NCI-H748 treated with DMSO at 0.1 percent for 48 hours (cell line): ENCODE results near the gene WBP1L.
"Not testable (repeated sequence)": the region's sequence is repeated elsewhere in the genome, so short reads cannot be mapped to it uniquely, and the experiment has no call there.

Experiments used
- DNase-seq: peaks from one replicate; lab custom pipeline; 2025; lab: John Stamatoyannopoulos, UW

Gene WBP1L

DNA sequence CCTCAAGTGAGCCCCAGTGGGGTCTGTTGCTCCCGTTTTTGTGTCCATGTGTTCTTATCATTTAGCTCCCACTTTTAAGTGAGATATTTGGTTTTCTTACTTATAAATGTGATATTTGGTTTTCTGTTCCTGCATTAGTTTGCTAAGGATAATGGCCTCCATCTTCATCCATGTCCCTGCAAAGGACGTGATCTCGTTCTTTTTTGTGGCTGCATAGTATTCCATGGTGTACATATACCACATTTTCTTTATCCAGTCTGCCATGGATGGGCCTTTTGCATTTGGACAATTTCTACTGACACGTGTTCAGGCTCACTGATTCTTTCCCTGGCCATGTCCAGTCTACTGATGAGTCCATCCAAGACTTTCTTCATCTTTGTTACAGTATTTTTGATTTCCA lies 19.8 kb upstream of the WBP1L start:
- DNase-seq, result no peak

DNA sequence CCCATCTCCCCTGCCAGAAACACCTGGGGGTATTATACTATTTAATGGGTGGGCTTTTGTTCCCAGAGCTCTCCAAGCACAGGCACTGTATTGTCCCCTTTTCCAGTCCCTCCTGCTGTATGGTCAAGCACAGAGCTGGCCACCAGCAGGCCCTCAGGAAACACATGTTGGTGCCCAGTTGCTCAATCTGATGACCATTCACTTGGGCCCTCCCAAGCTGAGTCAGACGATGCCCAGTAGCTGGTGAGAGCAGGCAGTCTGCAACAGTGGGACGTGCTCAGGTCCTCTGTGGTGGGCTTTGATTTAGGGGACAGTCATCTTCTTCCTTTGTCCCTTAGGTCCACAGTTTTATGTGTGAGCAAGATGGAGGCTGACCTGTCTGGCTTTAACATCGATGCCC lies 17.5 kb upstream of the WBP1L start:
- DNase-seq, result no peak

DNA sequence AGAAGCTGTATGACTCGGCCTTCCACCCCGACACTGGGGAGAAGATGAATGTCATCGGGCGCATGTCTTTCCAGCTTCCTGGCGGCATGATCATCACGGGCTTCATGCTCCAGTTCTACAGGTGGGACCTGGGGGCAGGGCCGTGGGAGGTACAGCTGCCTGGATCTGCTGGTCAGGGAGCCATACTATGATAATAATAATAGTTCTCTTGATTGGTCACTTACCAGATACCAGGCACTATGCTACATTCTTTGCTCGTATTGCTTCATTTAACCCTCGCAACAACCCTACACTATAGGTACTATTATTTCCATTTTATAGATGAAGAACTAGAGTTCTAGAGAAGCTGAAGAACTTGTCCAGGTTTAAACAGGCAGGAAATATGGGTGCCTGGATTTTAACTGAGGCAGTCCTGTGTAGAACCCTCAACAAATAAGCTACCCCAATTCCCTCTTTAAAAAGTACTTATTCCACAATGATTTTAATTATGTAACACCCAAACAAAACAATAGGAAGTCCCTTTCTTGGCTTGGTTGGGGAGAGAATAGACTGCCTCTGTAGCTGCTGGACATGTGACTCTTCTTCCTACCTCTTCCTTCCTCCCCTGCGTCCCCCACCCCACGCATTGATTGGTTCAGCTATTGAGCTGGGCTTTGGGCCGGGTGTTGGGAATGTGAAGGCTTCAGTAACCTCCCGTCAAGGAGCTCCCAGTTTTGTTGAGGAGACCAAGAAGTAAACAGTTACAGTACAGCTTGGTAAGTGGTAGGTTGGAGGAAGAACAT lies 16.5 kb upstream of the WBP1L start:
- DNase-seq, result no peak

DNA sequence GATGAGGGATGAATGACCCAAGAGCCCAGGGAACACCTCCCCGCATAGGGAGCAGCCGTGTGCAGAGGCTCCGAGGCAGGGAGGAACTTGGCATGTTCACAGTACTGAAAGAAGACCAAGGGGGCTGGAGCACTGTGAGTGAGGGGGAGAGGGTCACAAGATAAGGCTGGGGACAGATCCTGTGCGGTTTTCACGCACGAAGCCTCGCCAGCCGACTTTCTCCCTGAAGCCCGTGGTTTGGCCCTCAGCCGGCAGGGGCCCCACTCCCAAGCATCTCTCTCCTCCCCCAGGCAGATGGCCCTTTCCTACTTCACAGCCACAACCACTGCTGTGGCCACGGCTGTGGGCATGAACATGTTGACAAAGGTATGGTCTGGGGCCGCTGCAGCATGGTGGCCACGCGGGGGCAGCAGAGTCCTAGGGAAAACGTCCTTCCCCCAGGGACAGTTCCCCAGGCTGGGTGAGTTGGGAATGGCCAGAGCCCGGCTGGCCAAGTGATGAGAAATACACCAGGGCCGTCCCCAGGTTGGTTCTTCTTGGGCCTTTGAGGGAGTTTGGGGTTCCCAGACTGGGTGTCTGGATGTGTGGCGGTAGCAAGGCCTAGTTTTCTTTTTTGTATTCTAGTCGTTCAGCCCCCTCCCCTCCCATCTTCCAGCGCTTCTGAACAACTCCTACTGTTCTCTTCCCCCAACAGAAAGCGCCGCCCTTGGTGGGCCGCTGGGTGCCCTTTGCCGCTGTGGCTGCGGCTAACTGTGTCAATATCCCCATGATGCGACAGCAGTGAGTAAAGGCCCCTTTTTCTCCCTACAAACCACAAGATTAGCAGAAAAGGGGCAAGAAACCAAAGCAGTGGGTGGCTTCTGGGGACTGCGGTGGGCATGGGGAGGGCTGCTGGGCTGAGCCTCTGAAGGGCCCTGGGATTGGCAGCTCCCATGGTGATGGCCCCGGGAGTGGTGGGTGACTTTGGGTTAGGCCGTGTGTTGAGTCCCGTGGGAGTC lies 14.4 kb upstream of the WBP1L start:
- no peak for DNase-seq

DNA sequence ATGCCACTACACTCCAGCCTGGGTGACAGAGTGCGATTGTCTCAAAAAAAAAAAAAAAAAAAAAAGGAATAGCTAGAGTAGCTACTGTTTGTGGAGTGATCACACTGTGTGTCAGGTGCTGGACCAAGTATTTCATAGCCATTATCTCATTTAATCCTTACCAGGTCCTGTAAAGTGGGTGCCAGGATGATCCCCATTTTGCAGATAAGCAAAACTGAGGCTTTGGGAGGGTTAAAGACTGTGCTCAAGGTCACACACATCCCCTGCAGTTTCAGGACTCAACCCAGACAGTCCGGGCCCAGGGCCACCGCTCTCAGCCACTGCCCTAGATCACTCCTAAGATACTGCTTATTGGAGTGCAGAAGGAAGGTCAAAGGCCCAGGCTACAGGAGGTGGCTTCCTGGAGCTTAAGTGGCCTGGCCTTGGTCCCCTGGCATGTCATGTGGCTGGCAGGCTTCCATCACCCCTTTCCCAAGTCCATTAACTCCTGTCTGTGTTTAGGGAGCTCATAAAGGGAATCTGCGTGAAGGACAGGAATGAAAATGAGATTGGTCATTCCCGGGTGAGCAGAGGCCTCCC lies 12.4 kb upstream of the WBP1L start:
- no peak for DNase-seq

DNA sequence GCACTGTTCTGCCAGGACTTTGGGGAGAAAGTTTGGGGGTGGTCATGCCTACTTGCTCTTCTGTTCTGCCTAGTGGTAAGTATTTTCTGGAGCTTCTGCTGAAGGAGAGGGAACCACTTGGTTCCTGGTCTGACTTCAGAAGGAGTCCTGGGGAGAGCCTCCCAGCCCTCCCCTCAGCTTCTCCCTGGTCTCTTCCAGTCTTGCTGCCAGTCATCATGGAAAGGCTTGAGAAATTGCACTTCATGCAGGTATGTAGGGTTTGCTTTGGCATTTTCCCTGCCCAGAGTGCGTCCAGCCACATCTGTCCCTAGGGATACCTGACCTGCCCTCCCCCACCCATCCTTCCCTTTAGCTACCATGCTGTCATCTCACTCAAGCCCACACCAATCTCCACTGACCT lies 11.1 kb upstream of the WBP1L start:
- DNase-seq, result no peak

DNA sequence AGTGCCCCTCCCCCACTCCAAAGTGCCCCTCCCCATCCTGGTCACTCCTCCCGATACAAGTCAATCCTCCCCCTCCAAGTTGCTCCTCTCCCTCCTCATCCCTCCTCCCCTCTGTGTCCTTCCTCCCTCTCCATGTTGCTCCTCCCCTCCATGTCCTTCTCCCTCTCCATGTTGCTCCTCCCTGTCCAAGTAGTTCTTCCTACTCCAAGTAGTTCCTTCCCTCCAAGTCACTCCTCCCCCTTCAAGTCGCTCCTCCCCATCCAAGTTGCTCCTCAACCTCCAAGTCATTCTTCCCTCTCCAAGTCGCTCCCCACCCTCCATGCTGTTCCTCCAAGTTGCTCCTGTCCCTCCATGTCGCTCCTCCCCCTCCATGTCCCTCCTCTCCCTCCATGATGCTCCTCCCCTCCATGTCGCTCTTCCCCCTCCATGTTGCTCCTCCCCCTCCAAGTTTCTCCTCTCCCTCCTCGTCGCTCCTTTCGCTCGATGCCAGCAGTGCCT lies 8.6 kb upstream of the WBP1L start:
- no peak for DNase-seq

DNA sequence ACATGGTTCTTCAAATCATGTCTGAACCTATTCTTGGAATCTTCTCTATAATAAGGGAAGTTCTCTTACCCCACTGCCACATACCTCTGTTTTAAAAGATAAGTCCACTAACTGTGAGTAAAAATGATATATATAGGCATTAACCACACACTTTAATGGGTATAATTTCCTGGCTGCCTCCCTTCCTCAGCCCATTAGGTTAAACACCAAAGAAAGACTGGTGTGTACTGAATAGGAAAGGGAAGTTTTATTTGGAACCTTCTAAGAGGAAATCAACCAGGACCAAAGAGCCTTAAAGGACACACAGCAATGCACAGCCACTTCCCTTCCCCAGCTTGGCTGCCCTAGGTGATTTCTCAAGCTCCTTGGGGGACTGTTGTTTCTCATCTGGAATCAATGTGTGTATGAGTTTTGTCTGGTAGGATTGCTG lies 5.0 kb upstream of the WBP1L start:
- DNase-seq, result no peak

DNA sequence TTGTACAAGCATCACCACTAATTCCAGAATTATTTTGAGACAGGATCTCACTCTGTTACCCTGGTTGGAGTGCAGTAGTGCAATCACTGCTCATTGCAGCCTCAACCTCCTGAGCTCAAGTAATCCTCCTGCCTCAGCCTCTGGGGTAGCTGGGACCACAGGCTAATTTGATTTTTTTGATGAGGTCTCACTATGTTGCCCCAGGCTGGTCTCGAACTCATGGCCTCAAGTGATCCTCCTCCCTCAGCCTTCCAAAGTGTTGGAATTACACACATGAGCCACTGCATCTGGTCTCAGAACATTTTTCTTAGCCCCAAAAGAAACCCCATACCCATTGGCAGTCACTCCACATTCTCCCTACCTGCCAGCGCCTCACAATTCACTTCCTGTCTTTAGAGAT lies 3.5 kb upstream of the WBP1L start:
- no peak for DNase-seq

DNA sequence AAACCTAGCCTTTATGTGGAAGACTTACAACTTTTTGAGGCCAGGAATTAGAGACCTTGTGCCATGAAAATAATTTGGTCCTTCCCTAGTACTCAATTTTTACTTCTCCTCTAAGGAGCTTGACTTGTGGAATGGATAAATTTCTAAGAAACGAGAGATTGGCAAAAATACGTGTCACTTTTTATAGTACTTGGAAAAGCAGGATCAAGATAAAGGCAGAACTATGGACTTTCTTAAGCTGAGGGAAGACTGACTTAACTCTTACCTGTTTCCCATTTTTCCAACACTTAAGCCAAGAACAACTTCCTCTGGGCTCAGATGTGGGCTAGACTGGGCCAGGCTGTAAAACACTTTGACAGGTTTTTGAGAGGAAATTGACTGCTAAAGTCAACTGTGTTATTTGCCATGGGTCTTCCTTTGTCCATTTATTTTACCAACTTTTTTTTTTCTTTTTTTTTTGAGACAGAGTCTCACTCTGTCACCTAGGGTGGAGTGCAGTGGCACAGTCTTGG lies 2.0 kb upstream of the WBP1L start:
- no peak for DNase-seq

DNA sequence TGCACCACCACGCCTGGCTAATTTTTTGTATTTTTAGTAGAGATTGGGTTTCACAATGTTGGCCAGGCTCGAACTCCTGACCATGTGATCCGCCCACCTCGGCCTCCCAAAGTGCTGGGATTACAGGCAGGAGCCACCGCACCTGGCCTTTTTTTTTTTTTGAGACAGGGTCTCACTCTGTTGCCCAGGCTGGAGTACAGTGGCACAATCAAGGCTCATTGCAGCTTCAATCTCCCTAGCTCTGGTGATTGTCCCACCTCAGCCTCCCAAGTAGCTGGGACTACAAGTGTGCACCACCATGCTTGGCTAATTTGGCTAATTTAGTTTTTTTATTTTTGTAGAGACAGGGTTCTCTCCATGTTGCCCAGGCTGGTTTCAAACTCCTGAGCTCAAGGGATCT lies 1.4 kb upstream of the WBP1L start:
- DNase-seq, result not testable (repeated sequence)

DNA sequence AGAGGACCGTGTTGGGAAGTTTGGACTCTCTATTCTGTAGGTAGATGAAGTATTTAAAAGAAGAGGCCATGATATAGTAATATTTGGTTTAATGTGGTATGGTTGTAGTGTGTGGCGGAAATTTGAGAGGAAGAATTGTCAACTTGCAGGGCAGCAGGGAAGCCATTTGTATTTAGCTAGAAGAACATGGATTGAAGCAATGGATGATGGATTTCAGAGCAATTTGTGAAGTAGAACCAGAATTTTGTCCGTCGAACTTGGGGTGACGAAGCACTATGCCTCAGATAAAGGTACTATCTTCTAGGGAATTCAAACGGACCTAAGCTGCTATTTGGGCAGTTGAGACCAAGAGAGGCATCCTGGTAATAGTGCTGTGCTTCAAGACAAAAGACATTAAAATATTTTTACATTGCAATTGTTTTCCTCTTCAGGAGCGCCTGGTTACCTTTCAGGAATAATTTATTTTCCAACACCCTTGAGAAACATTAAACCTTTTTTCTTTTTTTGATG lies 615 bp upstream of the WBP1L start:
- peak; percentile 34 for DNase-seq

DNA sequence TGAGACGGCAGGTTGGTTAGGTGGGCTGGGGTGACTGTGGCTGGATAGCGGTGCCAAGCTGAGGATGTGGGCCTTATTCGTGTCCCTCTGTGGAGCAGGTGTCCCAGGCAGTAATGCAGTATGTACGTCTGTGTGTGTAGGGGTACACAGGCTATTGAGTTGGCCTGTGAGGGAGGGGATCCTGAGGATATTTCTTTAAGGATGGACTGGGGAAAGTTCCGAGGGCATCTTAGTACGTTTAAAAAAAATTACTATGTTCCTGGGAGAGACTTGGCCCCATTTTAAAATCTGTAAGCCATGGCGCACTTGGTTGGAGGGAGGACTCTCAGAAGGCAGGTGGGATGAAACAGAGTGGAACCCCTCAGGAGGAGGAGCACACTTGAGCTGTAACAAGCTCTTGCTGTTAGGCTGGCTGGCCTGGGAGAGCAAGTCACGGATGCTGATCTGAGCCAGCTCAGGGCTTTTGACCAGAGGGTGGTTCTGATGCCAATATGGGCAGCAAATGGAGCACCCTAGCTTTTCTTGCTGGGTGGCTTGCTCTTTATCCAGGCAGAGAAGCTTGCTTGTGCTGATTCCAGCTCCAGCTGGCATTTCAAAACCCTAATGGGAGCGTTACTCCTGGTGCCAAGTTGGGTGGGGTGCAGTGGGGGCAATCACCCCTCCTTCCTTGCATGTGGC lies 765 bp downstream of the WBP1L start:
- DNase-seq, result no peak

DNA sequence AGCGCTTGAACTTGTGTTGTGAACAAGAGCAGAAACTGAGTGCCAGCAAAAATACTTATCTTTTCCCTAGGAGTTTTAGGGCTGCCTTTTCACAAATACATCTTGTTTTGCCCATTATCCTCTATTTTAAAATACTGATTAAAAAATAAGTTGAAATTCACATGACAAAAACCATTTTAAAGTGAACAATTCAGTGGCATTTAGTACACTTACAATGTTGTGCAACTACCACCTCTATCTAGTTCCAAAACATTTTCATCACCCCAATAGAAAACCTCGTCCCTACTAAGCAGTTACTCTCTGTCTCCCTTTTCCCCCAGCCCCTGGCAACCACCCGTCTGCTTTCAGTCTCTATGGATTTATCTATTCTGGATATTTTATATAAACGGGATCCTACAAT lies 1.4 kb downstream of the WBP1L start:
- DNase-seq, result no peak

DNA sequence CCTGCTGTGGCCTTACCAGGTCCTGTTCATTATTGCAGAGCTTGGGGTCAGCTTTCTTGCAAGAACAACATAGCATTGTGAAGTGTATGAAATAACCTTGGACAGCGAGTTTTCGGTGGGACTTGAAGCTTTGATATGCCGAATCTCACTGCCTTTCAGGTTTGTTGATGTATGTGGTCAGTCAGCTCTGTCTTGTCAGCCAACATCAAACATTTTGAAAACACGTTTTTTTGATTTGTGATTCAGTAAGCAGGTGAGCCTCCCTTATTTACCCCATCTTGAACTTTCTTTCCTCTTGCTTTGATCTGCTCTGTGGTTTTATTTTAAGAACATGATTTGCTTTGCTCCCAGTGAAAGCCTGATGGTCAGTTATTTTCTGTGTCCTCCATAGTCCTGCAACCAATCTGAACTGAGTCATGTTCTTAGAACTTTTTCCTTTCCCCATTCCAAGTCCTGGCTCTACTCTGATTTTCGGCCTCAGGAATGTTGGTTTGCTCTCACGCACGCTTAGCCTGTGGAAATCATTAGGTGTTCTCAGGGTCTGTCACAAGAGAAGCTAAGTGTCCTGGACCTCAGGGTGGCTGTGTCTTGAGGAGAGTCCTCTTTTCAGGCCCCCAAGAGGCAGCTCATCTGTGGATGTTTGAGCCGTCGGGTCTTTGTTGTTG lies 8.7 kb downstream of the WBP1L start:
- DNase-seq, result no peak

DNA sequence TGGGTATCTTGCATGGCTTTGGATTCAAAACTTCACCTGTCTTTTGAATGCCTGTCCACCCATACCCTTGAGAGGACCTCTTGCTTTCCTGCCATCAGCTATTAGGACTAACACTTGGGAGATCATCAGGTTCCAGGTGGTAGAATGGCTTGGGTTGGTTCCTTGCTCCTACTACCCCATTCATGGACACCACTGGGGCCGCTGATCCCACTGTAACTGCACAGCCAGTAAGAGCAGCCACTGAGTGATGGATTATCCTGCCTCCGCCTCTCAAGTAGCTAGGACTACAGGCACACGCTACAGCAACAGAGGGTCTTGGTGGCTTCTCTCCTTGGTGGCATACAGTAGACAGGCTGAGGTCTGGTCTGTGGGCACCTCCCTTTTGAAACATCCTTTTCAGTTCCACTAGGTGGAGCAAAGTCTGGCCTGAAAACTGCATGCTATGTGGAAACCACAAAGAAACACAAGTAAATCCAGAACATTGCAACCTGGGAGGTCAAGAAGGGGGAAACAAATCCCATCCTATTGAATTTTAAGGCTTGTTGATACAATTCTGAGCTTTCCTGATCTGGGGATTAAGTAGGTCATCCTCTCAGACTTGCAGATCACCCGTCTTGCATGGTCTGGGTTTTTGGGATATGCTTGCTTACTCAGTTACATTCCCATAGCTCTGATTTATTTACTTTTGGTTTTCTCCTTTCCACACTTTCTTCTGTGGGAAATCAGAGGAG lies 9.4 kb downstream of the WBP1L start:
- DNase-seq, result no peak

DNA sequence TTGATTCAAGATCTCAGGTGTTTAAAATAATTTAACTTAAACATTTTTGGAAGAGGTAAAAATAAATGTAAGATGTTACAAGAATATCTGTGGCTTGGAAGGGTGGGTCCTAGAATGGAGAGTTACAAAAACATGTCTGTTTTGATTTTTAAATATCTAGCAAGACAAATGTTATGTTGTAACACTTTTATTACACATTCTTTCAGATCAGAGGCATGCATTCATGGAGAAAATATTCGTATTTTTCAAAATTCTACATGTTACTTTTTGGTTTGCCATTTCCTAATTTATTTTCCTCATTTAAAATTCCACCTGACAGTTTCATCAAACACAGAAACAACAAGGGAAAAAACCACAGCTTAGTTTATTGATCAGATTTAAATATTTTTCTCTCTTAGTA lies 10.0 kb downstream of the WBP1L start:
- no peak for DNase-seq

DNA sequence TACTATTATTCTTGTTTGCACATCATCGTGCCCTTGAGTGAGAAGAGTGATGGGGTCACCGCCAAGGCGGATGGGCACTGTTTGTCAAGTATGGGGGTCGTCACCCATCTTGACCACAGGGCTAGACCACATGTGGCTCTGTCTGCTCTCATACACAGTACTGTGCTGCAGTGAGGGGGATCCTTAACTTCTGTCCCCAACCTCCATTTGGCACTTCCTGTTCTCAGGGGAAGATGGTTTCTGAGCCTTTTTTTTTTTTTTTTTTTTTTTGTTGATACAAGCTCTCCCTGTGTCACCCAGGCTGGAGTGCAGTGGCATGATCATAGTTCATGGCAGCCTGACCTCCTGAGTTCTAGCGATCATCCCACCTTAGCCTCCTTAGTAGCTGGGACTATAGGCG lies 13.6 kb downstream of the WBP1L start:
- DNase-seq, result no peak

DNA sequence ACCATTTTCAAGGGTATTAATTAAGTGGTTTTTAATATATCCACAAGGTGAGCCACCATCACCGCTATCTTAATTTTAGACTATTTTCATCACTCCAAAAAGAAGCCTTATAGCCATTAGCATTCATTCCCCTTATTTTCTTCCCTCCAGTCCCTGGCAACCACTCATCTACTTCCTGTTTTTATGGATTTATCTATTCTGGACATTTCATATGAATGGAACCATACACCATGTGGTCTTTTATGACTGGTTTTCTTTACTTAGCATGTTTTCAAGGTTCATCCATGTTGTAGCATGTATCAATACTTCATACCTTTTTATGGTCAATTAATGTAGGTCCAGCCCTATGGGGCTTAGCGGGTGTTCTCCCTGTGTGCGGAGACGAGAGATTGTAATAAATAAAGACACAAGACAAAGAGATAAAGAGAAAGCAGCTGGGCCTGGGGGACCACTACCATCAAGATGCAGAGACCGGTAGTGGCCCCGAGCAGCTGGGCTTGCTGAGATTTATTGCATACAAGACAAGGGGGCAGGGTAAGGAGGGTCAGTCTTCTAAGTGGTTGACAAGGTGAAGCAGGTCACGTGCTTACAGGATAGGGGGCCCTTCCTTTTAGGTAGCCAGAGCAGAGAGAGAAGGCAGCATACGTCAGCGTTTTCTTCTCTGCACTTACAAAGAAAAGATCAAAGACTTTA lies 14.6 kb downstream of the WBP1L start:
- DNase-seq, result no peak

DNA sequence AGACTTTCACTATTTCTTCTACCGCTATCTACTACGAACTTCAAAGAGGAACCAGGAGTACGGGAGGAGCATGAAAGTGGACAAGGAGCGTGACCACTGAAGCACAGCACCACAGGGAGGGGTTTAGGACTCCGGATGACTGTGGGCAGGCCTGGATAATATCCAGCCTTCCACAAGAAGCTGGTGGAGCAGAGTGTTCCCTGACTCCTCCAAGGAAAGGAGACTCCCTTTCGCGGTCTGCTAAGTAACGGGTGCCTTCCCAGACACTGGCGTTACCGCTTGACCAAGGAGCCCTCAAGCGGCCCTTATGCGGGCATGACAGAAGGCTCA lies 15.2 kb downstream of the WBP1L start:
- not testable (repeated sequence) for DNase-seq
